ENCODE data around the gene SLC1A3.
A peak's percentile ranks its signal among the peaks of the same experiment; 100 is the strongest.

SLC1A3 gene

DNA sequence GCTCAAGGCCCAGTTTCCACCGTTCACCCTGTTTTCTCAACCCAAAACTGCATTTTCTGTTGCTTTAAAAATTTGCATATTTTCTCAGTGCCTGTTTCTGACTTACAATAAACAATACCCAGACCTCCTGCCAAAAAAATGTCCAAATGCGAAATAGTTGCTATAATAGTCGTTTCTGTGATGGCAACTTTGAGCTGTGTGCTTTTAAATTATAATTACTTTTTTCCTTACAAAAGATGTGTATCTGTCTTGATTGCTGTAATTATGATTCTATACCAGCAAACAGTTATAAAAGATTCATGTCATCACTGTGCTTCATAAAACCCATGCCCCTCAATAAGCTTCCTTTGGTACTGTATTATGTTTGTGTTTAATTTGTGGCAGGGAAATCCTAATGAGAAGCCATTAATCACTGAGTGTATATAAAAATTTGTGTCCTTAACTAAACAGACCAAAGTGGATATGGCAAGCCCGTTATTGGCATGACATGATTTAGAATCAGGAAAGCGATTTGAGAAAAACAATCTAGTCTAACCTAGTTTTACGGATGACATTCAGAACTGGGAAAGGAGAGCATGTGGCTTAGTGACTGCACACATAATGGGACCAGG is 5.4 kb upstream of the SLC1A3 start:
- TF ChIP-seq, protein P1, sequence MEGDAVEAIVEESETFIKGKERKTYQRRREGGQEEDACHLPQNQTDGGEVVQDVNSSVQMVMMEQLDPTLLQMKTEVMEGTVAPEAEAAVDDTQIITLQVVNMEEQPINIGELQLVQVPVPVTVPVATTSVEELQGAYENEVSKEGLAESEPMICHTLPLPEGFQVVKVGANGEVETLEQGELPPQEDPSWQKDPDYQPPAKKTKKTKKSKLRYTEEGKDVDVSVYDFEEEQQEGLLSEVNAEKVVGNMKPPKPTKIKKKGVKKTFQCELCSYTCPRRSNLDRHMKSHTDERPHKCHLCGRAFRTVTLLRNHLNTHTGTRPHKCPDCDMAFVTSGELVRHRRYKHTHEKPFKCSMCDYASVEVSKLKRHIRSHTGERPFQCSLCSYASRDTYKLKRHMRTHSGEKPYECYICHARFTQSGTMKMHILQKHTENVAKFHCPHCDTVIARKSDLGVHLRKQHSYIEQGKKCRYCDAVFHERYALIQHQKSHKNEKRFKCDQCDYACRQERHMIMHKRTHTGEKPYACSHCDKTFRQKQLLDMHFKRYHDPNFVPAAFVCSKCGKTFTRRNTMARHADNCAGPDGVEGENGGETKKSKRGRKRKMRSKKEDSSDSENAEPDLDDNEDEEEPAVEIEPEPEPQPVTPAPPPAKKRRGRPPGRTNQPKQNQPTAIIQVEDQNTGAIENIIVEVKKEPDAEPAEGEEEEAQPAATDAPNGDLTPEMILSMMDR (IDR thresholded peaks at IDR 0.05; ENCODE audit: low read depth, low read length): no peak
- H3K4me3 ChIP-seq (ENCODE audit: low read depth, low read length): no peak overlapping the region

DNA sequence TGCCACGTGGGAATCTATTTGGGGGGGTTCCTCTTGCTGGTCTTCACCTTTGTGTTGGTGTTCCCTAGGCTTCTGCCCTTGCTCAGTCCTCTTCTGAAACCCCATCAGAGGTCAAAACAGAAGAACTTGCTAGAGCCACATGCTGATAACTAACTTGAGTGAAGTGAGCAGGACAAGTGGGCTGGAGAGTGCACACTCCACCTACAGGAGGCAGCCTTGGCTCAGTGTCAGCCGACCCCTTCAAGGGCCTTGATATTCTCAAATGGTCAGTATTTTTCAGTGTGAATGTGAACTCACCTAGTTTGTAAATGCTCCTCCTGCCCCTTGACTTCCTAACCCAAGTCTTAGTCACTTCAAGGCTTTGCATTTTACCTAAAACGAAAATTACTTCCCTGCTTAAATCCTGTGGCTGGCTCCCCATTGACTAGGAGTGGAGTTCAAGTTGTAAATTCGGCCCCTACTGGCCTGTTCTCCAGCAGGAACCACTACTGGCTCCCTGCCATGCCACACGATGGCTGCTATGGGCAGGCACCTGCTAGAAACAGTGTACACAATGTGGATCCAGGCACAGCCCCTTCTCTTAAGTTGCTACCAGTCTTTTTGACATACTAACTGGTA is 3.6 kb upstream of the SLC1A3 start:
- no peak overlapping the region for H3K4me3 ChIP-seq (ENCODE audit: low read depth, low read length)
- TF ChIP-seq, protein P1 (IDR thresholded peaks at IDR 0.05; ENCODE audit: low read depth, low read length): no peak

DNA sequence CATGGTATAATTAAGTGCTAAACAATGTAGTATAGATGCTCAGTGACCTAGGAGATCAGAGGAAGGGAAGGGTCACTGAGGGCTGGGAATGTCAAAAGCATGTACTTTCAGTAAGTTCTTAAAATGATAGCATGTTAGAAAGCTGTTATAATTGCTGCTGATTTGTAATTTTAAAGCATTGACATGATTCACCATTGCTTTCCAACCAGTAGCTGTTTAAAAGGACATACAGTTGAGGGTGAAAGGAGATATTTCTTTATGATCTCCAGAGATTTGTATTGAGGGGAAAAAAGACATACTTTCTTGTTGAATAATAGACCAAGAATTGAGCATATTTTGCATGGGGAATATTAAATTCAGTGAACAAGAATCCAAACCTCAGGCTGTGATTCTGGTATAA is 1.2 kb upstream of the SLC1A3 start:
- H3K4me3 ChIP-seq (ENCODE audit: low read depth, low read length): no peak overlapping the region
- TF ChIP-seq, protein P1 (IDR thresholded peaks at IDR 0.05; ENCODE audit: low read depth, low read length): no peak

DNA sequence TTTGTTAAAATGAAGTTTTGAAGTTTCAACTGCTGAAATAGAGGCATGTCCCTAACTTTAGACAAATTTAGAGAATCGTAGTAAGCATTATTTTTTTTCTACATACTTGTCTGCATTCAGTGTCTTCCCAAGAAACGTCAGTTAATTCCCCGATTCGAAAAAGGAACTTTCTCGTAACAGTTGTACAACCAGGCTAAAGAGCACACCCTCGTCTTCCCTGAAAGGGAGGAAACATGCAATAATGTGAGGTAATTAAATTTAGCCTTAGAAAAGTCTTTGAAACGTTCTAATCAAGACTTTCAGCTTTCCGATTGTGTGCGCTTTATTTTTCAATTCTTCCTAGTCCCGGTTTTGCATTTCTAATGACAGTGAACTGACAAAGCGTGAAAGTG is 374 bp upstream of the SLC1A3 start:
- TF ChIP-seq, protein P1 (IDR thresholded peaks at IDR 0.05; ENCODE audit: low read depth, low read length): no peak
- H3K4me3 ChIP-seq (ENCODE audit: low read depth, low read length): peak overlapping the region; percentile 41

DNA sequence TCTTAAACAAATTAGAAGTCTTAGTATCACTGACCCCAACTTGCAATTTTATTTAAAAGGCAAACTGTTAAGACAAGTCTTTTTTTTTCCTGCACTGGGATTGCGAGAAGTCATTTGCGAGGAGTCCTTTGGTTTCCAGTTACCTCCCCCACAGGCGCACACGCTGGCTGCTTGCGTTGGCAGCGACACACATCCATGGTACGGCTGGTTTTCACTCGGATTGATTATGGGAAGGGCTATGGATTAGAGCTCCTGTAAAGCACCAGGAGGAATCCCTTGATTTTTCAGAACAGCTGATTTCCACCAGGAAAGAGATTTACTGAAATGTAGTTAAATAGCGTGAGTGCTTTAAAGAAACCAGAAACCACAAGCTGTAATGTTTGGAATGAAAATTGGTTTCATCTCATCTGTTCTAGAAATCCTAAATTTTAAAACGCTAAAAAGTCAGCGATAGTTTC is 737 bp downstream of the SLC1A3 start:
- TF ChIP-seq, protein P1 (IDR thresholded peaks at IDR 0.05; ENCODE audit: low read depth, low read length): no peak
- peak overlapping the region; percentile 41 for H3K4me3 ChIP-seq (ENCODE audit: low read depth, low read length)

DNA sequence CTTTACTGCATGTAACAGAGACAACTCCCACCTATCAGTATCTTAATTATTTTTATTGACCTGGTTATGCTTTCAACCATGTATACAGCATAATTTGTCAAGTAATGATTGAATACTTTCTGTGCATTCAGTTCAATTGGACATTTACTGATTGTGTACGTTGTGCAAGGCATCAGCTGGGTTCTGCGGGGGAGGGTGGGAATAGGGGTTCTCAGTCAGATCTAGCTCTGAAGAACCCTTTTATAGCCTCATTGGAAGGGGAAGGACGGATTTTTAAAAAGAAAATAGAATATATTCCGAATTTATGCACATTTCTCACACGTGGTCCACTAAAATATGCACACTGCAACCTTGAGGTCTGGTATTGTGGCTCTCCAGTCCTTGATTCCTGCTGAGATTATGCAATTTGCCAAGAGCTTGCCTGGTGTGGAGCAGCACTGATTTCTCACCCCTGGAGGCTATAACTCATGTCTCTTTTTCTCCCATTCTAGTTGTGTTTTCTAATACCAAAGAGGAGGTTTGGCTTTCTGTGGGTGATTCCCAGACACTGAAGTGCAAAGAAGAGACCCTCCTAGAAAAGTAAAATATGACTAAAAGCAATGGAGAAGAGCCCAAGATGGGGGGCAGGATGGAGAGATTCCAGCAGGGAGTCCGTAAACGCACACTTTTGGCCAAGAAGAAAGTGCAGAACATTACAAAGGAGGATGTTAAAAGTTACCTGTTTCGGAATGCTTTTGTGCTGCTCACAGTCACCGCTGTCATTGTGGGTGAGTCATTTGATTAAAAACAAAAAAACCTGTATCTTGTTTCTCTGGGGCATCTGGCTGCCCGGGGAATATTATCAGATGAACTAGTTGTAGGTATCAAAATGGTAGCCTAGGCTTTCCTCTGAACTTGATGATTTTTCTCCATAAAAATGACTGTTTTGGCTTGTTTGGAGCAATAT is 1.7 kb downstream of the SLC1A3 start:
- TF ChIP-seq, protein P1 (IDR thresholded peaks at IDR 0.05; ENCODE audit: low read depth, low read length): no peak
- no peak overlapping the region for H3K4me3 ChIP-seq (ENCODE audit: low read depth, low read length)
